ENCODE measurements around the gene MAP3K1.

DNA sequence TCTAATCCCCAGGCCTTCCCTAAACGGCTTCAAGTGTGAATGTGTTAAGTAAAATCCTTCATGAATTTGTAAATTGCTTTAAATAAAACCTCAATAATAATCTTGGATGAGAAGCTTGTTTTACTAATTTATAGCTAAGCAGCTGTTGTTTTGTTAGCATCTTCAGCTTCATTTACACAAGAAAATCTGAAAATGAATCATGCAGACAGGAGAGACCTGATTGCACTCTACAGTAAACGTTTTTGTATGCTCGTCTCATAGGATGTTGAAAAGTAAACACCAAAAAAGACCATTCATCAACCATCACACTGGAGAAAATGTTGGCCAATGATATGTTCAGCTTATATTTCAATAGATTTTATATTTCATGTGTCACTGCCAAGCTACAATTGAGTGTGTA is 40.4 kb upstream of the MAP3K1 start:
- TF ChIP-seq, protein P1, sequence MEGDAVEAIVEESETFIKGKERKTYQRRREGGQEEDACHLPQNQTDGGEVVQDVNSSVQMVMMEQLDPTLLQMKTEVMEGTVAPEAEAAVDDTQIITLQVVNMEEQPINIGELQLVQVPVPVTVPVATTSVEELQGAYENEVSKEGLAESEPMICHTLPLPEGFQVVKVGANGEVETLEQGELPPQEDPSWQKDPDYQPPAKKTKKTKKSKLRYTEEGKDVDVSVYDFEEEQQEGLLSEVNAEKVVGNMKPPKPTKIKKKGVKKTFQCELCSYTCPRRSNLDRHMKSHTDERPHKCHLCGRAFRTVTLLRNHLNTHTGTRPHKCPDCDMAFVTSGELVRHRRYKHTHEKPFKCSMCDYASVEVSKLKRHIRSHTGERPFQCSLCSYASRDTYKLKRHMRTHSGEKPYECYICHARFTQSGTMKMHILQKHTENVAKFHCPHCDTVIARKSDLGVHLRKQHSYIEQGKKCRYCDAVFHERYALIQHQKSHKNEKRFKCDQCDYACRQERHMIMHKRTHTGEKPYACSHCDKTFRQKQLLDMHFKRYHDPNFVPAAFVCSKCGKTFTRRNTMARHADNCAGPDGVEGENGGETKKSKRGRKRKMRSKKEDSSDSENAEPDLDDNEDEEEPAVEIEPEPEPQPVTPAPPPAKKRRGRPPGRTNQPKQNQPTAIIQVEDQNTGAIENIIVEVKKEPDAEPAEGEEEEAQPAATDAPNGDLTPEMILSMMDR (IDR thresholded peaks at IDR 0.05), result no peak
- no peak for TF ChIP-seq POLR2A (IDR thresholded peaks at IDR 0.05)
